Measurements from ENCODE around the gene HOXD12.

DNA sequence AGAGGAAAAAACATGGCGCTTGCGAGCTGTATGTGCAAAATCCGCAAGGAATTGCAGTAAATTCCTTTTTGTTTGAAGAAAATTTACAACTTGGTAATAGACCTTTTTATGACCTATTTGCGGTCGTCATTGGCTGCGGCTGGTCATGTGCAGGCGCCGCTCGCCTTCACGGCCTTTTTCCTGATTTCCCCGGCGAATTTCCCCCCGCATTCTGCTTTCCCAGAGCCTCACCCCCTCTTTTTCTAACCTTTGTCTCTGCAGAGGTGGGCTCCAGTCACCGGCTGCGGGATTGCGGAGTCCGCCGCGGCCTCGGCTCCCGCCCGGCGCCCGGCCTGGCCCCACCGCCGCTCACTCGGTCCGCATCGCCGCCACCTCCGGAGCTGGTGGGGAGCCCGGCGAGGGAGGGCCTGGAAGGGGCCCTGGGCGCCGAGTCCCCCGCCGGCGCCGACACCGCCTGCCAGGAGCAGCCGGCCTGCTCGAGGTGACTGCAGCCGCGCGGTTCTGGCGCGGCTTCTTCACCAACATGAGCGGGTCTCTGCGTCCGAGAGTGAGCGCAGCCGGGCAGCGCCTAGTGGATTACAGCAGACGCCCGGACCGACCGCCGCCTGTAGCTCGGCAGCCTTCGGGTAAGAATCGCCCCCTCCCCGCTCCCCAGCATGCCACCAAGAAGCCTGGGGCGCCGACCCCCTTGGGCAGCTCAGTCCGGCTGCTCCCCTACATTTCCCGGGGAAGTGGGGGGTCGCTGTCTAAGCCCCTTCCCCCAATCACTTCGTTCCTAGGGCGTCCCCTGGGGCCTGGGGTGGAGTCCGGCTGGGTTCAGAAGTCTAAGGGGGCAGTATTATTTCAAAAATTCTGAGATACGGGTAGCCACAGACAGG is 37.0 kb downstream of the HOXD12 start:
- TF ChIP-seq, protein P1, sequence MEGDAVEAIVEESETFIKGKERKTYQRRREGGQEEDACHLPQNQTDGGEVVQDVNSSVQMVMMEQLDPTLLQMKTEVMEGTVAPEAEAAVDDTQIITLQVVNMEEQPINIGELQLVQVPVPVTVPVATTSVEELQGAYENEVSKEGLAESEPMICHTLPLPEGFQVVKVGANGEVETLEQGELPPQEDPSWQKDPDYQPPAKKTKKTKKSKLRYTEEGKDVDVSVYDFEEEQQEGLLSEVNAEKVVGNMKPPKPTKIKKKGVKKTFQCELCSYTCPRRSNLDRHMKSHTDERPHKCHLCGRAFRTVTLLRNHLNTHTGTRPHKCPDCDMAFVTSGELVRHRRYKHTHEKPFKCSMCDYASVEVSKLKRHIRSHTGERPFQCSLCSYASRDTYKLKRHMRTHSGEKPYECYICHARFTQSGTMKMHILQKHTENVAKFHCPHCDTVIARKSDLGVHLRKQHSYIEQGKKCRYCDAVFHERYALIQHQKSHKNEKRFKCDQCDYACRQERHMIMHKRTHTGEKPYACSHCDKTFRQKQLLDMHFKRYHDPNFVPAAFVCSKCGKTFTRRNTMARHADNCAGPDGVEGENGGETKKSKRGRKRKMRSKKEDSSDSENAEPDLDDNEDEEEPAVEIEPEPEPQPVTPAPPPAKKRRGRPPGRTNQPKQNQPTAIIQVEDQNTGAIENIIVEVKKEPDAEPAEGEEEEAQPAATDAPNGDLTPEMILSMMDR (IDR thresholded peaks at IDR 0.05): no peak
- no peak for TF ChIP-seq POLR2A (IDR thresholded peaks at IDR 0.05)
- no peak for TF ChIP-seq POLR2AphosphoS5 (IDR thresholded peaks at IDR 0.05)
- no peak for TF ChIP-seq EP300 (IDR thresholded peaks at IDR 0.05)

Measured in stomach (tissue), 4 donors.